HS-5 (cell line): Measurements from ENCODE around the gene PPP2R1A.
"Not testable (repeated sequence)": the region's sequence is repeated elsewhere in the genome, so short reads cannot be mapped to it uniquely, and the experiment has no call there.

ENCODE experiments used
- DNase-seq: peaks from one replicate; pipeline ENCODE4 v3.0.0-alpha.2; 2012; ENCODE audit warnings: low read depth

The PPP2R1A gene

GRCh38 chr19:52244021-52244420 is 54.2 kb downstream of the PPP2R1A start:
- DNase-seq: no peak

- no peak for DNase-seq
Measured at GRCh38 chr19:52248241-52248640, 58.4 kb downstream of the PPP2R1A start.

DNA sequence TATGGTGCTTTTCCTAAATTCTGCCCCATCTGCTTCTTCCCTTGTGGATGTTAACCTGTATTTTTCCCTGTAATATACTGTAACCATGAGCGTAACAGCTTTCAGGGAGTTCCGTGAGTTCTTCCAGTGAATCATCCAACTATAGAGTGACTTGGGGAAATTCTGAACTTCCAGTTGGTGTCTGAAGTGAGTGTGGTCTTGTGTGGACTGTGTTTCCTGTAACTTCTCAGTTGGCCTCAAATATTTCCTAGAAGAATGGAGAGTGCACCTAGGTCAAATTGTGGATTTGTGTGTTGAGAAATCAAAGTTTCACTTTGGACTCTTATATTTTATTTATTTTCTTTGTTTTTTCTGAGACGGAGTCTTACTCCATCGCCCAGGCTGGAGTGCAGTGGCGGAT is 68.6 kb downstream of the PPP2R1A start:
- no peak for DNase-seq

DNA sequence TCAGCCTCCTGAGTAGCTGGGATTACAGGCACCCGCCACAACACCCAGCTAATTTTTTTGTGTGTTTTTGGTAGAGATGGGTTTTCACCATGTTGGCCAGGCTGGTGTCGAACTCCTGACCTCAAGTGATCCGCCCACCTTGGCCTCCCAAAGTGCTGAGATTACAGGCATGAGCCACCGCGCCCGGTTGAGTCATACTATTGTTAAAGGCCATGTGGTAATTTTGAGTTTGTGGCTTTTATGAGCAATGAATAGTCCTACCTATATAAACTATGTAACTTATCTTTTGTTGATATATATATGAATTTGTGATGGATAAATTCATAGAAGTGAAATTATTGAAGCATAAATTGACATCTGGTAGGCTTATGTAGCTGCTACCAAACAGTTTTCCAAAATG is 75.7 kb downstream of the PPP2R1A start:
- not testable (repeated sequence) for DNase-seq

GRCh38 chr19:52269338-52270261 is 79.7 kb downstream of the PPP2R1A start, which contains the start of gene ZNF766:
TSS of gene ZNF766 (plus strand) at chr19:52269587. CDS start at chr19:52269614, 27 bp downstream.
- peak; percentile 68 for DNase-seq

DNA sequence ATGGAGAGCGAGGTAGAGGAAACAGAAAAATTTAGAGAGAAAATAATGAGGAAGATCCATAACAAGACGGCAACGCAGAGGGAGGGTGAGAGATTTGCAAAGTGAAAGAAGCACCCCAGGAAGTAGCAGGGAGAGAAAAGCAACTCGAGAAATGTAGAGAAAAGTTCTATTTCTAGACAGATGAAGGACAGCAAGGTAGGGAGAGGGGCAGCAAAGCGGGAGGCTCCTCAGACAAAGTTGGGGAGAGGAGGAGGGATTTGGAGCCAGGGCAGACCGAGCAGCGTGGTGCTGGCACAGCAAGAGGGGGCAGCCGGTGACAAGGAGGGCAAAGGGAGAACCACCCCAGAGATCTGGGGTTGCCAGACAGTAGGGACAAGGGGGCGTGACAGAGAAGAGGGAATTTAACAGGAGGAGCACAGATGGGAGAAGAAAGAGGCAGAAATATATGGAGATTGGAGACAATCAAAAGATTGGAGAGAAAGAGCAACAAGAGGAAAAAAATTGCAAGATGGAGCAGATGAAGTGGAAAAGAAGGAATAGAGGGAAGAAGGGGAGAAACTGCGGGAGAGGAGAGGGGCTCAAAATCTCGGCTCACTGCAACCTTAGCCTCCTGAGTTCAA is 80.5 kb downstream of the PPP2R1A start:
- DNase-seq: no peak

DNA sequence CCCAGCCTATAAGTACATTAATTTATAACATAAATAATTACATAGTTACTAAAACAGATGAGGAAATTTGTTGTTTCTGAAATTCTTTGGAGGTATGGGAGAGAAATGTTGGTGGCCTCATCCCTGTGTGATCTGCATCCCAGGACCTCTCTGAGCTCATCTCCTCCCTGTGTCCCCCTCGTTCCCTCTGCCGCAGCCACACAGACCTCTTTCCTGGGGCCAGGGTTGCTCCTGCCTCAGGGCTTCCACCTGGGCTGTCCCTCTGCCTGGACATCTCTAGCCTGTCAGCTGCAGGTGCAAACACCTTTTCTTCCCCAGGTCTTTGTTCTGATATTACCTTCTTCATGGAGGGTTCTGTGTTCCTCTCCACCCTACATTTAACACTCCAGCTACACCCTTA is 83.4 kb downstream of the PPP2R1A start:
- no peak for DNase-seq

GRCh38 chr19:52274191-52274590 is 84.3 kb downstream of the PPP2R1A start:
- DNase-seq: no peak

GRCh38 chr19:52275988-52276387 is 86.1 kb downstream of the PPP2R1A start:
- no peak for DNase-seq

GRCh38 chr19:52277471-52277870 is 87.6 kb downstream of the PPP2R1A start:
- no peak for DNase-seq
